SU-DHL-6 (cell line): Measurements from ENCODE around the gene LHPP.

Experiments
- H2AFZ ChIP-seq: fragments of 200-600 bp; sonication (generic); 2 replicates; pipeline ENCODE4 v1.6.1; 2014; ENCODE audit warnings: low read depth, mild to moderate bottlenecking, moderate library complexity, mixed read lengths, antibody characterized with exemption, low read length; ENCODE audit not compliant: severe bottlenecking
- H3F3A ChIP-seq: fragments of 200-600 bp; shearing (Covaris generic); 2 replicates; pipeline ENCODE4 v1.6.0; 2016; ENCODE audit warnings: antibody characterized with exemption, mild to moderate bottlenecking; ENCODE audit not compliant: insufficient read depth
- H3K27ac ChIP-seq: fragments of 200-600 bp; sonication (generic); 2 replicates; pipeline ENCODE4 v1.5.1; 2016; ENCODE audit warnings: low read depth, mild to moderate bottlenecking, low read length, moderate library complexity, mixed read lengths
- H3K27me3 ChIP-seq: fragments of 200-600 bp; sonication (generic), shearing (Covaris generic); 2 replicates; pipeline ENCODE4 v1.6.0; 2014; ENCODE audit warnings: mild to moderate bottlenecking, low read length
- H3K36me3 ChIP-seq: fragments of 200-600 bp; sonication (generic); 2 replicates; pipeline ENCODE4 v1.6.1; 2014; ENCODE audit warnings: mild to moderate bottlenecking, low read length, mixed read lengths
- H3K4me2 ChIP-seq: fragments of 300-600, 200-600 bp; shearing (Covaris generic), sonication (generic); 2 replicates; pipeline ENCODE4 v1.6.0; 2014; ENCODE audit warnings: low read length, low read depth, mild to moderate bottlenecking; ENCODE audit not compliant: poor library complexity, severe bottlenecking
- H3K4me3 ChIP-seq: fragments of 200-600 bp; sonication (generic); 2 replicates; pipeline ENCODE4 v1.5.1; 2014; ENCODE audit warnings: antibody characterized with exemption, low read length, mild to moderate bottlenecking, mixed read lengths; ENCODE audit not compliant: insufficient read depth, poor library complexity, severe bottlenecking
- H3K79me2 ChIP-seq: fragments of 200-600 bp; sonication (generic); 2 replicates; pipeline ENCODE4 v1.6.1; 2014; ENCODE audit warnings: mild to moderate bottlenecking, low read length, moderate library complexity; ENCODE audit not compliant: insufficient read depth
- H3K9ac ChIP-seq: fragments of 200-600 bp; sonication (generic); 2 replicates; pipeline ENCODE4 v1.7.0; 2014; ENCODE audit warnings: mild to moderate bottlenecking, low read length
- H3K9me2 ChIP-seq: fragments of 200-600 bp; sonication (generic); replicated peaks from 2 replicates; pipeline ENCODE4 v1.6.1; 2014; ENCODE audit warnings: low read length; ENCODE audit not compliant: insufficient read depth
- H3K9me3 ChIP-seq: fragments of 200-600 bp; sonication (generic); 2 replicates; pipeline ENCODE4 v1.6.1; 2014; ENCODE audit warnings: low read length, mixed read lengths; ENCODE audit not compliant: insufficient read depth
- H4K20me1 ChIP-seq: fragments of 200-600 bp; sonication (generic); 2 replicates; pipeline ENCODE4 v1.6.1; 2014; ENCODE audit warnings: low read depth, mild to moderate bottlenecking, antibody characterized with exemption, low read length, moderate library complexity, mixed read lengths
- EZH2phosphoT487 ChIP-seq: fragments of 200-600 bp; sonication (generic), shearing (Covaris generic); conservative IDR thresholded peaks from 2 replicates; pipeline ENCODE4 v1.6.1; 2018; ENCODE audit warnings: mild to moderate bottlenecking, antibody characterized with exemption, low read length, moderate library complexity, mixed read lengths
- TF ChIP-seq, protein P1 (sequence below): fragments of 200-600 bp; sonication (generic); IDR thresholded peaks from one replicate; pipeline ENCODE4 v1.5.1; 2017; ENCODE audit warnings: antibody characterized with exemption, mild to moderate bottlenecking, low read length, moderate library complexity; ENCODE audit not compliant: insufficient read depth, poor library complexity, severe bottlenecking

LHPP gene

DNA sequence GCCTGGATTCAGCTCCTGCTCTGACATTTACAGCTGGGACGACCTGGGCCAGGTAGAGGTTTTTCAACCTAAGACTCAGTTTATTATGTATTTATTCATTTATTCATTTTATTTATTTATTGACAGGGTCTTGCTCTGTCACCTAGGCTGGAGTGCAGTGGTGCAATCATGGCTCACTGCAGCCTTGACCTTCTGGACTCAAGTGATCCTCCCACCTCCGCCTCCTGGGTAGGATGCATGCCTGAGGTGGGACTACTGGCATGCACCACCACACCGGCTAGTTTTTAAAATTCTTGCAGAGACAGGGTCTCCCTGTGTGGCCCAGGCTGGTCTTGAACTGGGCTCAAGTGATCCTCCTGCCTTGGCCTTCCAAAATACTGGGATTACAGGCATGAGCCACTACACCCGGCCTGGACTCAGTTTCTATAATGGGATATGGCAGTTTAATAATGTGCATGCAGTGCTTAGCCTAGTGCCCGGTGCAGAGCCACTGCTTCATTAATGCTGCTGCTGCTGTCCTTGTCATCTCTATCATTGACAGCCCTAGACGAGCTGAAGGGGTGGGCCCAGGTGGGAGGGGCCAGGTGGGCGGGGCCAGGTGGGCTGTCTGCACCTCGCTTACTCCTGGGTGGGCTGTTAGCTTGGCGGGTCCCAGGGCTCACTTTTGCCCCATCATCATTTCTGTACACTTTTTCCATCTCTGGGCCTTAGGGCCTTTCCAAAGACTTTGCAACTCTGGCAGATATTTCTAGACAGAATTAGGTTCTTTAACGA is 92.6 kb downstream of the LHPP start:
- H3K4me3 ChIP-seq, result no peak overlapping the region
- H3K27ac ChIP-seq, result no peak overlapping the region
- no peak overlapping the region for H3K9ac ChIP-seq
- TF ChIP-seq, protein P1, sequence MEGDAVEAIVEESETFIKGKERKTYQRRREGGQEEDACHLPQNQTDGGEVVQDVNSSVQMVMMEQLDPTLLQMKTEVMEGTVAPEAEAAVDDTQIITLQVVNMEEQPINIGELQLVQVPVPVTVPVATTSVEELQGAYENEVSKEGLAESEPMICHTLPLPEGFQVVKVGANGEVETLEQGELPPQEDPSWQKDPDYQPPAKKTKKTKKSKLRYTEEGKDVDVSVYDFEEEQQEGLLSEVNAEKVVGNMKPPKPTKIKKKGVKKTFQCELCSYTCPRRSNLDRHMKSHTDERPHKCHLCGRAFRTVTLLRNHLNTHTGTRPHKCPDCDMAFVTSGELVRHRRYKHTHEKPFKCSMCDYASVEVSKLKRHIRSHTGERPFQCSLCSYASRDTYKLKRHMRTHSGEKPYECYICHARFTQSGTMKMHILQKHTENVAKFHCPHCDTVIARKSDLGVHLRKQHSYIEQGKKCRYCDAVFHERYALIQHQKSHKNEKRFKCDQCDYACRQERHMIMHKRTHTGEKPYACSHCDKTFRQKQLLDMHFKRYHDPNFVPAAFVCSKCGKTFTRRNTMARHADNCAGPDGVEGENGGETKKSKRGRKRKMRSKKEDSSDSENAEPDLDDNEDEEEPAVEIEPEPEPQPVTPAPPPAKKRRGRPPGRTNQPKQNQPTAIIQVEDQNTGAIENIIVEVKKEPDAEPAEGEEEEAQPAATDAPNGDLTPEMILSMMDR, result no peak
- TF ChIP-seq EZH2phosphoT487, result no peak
- H3K4me2 ChIP-seq, result no peak overlapping the region
- H3K9me3 ChIP-seq, result no peaks in the 10 kb centered on the region
- no peaks in the 10 kb centered on the region for H3K9me2 ChIP-seq
- no peaks in the 10 kb centered on the region for H3K27me3 ChIP-seq
- peaks cover 9% of the 10 kb centered on the region for H3F3A ChIP-seq
- no peak overlapping the region for H2AFZ ChIP-seq
- H3K79me2 ChIP-seq, result no peaks in the 10 kb centered on the region
- H4K20me1 ChIP-seq, result no peaks in the 10 kb centered on the region
- H3K36me3 ChIP-seq, result no peaks in the 10 kb centered on the region

GRCh38 chr10:124557167-124557566 is 95.5 kb downstream of the LHPP start:
- TF ChIP-seq, protein P1, result no peak
- TF ChIP-seq EZH2phosphoT487, result no peak
- H3K9me2 ChIP-seq, result no peaks in the 10 kb centered on the region
- no peak overlapping the region for H3K27ac ChIP-seq
- no peak overlapping the region for H3K4me3 ChIP-seq
- H3K36me3 ChIP-seq, result peaks cover 6% of the 10 kb centered on the region; the same call in 1 of the 2 replicates
- peaks cover 8% of the 10 kb centered on the region; the same call in 1 of the 2 replicates for H3F3A ChIP-seq
- no peak overlapping the region for H2AFZ ChIP-seq
- 0 out of 2 replicates have a peak, but pooled peaks cover 7% of the 10 kb centered on the region for H3K79me2 ChIP-seq
- peaks cover 3% of the 10 kb centered on the region; the same call in 1 of the 2 replicates for H3K9me3 ChIP-seq
- no peaks in the 10 kb centered on the region for H4K20me1 ChIP-seq
- no peak overlapping the region for H3K9ac ChIP-seq
- no peak overlapping the region for H3K4me2 ChIP-seq
- no peaks in the 10 kb centered on the region for H3K27me3 ChIP-seq

- Histone ChIP-seq H3K79me2 (0 out of 2 replicates have a peak, but pooled peaks cover 13% of the 10 kb centered on the region), H3K27me3 (no peaks in the 10 kb centered on the region), H3F3A (peaks cover 9% of the 10 kb centered on the region), H3K9ac (no peak overlapping the region), H3K4me2 (no peak overlapping the region), H3K36me3 (peaks cover 9% of the 10 kb centered on the region; the same call in 1 of the 2 replicates), H3K27ac (no peak overlapping the region), H3K9me3 (peaks cover 7% of the 10 kb centered on the region; the same call in 1 of the 2 replicates), H3K4me3 (no peak overlapping the region), H3K9me2 (no peaks in the 10 kb centered on the region), H4K20me1 (no peaks in the 10 kb centered on the region), H2AFZ (no peak overlapping the region)
- TF ChIP-seq EZH2phosphoT487, result no peak
- TF ChIP-seq, protein P1, result no peak
These were observed 96.2 kb downstream of the LHPP start for GRCh38 chr10:124557648-124558338.
